Sciatic nerve (tissue), 2 donors: ENCODE measurements around the gene MANF. TPM values are rescaled to one million over a fixed set of nuclear protein-coding genes. Genes with fewer than 3 reads are reported as not detected.
"Not testable (repeated sequence)": the region's sequence is repeated elsewhere in the genome, so short reads cannot be mapped to it uniquely, and the experiment has no call there.

Experiments
- ATAC-seq: fragments of 200-7000 bp; cut with Tn5 transposase; one replicate; pipeline ENCODE4 v1.9.1; 2020; ENCODE audit warnings: mild to moderate bottlenecking, moderate library complexity
- DNase-seq: peaks from one replicate; pipeline ENCODE4 v3.0.0-alpha.2; 2020; ENCODE audit warnings: low spot score
- intact Hi-C: fragments of 100-400 bp; cut with DNase I; formaldehyde crosslinking; loops from one replicate; pipeline ENCODE4 v1.14.2; 2022
- total RNA-seq: library from RNA; stranded (reverse); fragmentation: NEBNext Ultra II Directional; extraction: Animal tissue kit (Norgen Biotek cat#: 25700); gene quantifications from one replicate; pipeline ENCODE4 v1.2.1, GENCODE V29; 2021
- donor health status: DM: no; HTN: no; CAD: no.
- donor health status: DM: no; HTN: no; CAD: no.

Gene MANF
- total RNA-seq, 1 donor from 2014 or later: 60.8 TPM

DNA sequence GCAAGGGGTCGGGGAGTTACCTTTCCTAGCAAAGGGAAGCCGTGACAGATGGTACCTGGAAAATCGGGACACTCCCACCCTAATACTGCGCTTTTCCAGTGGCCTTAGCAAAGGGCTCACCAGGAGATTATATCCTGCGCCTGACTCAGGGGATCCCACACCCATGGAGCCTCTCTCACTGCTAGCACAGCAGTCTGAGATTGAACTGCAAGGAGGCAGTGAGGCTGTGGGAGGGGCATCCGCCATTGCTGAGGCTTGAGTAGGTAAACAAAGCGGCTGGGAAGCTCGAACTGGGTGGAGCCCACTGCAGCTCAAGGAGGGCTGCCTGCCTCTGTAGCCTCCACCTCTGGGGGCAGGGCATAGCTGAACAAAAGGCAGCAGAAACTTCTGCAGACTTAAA, 16.8 kb upstream of the MANF start:
- intact Hi-C loops, ATAC-seq, DNase-seq: not testable (repeated sequence)

- DNase-seq (no peak), ATAC-seq (peak; percentile 45)
- intact Hi-C loops: no loop called here
Measured at GRCh38 chr3:51371943-51372557, 13.0 kb upstream of the MANF start.

- DNase-seq: peak; percentile 47
- ATAC-seq: no peak
- intact Hi-C loops: no loop called here
Measured at GRCh38 chr3:51373658-51374421, 11.3 kb upstream of the MANF start.

DNA sequence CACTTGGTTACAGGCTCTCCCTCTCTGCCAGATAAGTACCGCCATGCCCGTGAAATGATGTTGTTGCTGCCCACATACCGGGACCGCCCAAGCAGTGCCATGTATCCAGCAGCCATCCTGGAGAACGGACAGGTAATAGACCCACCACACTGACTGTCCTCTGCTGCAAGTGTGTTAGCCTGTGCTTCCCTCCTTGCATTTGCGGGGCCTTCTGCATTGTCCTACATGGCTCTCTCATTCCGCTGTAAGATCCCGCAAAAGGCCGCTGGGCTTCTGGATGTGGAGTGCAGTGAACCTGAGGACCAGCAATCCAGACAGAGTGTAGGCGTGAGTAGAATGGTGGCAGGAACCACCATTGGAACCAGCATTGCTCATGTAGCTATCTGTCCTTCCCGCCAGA, 10.6 kb upstream of the MANF start:
- intact Hi-C loops: no loop called here
- DNase-seq (no peak), ATAC-seq (no peak)

DNA sequence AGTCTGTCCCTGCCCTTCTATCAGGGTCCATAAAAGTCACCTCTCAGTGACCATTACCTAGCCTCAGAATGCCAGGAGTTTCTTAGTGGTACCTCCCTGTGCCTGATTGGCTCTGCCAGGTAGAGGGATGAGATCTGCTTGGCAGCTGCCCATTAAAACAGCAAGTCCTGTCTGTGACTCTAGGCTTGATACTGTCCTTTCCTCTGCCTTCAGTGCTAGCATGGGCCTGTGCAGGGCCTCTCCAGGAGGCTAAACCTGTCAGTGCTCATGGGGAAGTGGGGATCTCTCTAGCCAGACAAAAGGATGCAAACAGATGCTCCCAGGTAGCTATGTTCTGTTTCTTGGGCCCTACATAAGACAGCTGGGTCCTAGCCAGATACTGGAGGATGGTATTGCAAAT, 10.0 kb upstream of the MANF start:
- intact Hi-C loops: no loop called here
- ATAC-seq: no peak
- no peak for DNase-seq

GRCh38 chr3:51375571-51375970, 9.5 kb upstream of the MANF start:
- DNase-seq: no peak
- intact Hi-C loops: no loop called here

DNA sequence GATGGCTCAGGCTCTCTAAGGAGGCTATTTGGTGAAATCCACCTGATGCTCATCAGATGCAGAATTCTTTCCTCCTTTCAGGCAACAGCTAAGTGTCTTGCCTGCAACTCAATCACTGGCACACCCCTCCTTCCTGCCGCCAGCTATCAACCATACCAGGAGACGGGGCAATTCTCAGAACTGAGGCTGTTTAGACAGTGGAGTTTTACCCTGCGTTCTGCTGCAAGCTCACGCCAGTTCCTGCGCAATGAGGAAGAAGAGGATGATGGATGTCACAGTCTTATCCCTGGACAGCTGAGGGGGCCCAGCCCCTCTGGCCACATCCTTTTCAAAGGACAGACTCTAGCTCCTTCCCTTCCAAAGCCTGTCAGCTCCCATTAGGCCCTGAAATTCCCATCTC, 7.0 kb upstream of the MANF start:
- intact Hi-C loops: no loop called here
- no peak for ATAC-seq
- no peak for DNase-seq

More at GRCh38 chr3:51375571-51375970, 9.5 kb upstream of the MANF start:
- no peak for ATAC-seq

DNA sequence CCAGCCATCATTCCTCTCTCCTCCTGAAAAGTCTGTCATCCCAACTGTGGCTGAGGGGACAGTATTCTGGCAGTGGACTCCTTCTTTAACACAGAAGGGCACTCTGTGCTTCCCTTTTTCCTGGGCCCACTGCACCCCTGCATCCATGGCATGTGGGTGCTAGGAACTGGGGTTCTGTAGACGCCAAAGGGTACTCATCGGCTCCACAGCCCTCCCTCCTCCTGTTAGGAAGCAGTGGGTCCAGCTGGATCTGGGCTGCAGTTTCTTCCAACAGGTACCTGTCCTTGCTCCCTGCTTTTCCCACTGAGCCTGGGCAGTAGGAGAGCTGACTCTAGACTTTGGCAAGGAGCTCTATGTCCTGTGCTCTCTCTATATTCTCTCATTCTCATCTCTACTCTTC, 6.4 kb upstream of the MANF start:
- peak; percentile 23 for DNase-seq
- intact Hi-C loops: no loop called here
- ATAC-seq: no peak

DNA sequence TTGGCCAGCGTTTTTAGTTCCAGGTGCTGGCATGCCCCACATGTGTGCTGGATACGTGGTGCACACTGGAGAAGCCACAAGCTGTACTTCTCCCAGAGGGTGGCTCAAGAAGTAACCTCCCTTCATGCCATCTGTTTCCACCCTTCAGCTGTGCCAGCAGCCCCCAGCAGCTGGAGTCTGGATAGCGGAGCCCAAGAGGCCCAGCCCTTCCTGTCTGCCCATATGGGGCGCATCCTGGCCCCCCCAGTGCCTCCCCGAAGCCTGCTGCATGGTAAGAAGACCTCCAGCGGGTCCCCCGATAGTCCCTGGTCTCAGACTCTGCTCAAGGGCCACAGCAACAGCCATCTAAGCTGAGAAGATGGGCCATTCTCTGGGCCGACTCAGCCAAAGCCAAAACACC, 5.8 kb upstream of the MANF start:
- ATAC-seq: no peak
- intact Hi-C loops: no loop called here
- peak; percentile 26 for DNase-seq

- ATAC-seq: no peak
- no peak for DNase-seq
- intact Hi-C loops: loop anchor here (10.0 kb wide), 1 partner anchor 755 kb away; no protein-coding TSS in a partner anchor
Measured at GRCh38 chr3:51379746-51380455, 5.2 kb upstream of the MANF start.

DNA sequence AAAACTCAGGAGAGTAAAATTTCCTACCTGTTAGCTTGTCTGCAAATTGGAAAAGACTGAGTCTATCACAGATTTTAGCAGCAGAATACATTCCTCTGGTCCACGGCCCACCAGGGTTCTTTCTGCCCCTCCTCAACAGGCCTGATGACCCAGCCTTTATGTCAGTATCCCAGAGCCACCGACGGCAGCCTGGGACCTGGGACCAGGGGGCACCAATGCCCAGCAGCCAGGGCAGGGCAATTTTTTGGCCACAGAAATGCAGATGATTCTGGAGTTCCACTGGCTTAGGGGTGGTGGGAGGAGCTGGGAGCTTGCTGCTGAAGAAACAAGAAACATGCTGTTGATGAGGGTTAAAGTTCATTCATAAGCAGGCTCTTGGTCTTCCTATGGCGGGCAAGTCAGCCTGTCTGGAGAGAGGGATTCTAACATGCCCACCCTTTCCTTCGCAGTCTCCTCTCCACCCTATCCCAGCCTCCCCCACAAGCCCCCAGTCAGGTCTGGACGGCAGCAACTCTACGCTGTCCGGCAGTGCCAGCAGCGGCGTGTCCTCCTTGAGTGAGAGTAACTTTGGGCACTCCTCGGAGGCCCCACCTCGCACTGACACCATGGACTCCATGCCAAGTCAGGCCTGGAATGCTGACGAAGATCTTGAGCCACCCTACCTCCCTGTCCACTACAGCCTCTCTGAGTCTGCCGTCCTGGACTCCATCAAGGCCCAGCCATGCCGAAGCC, 4.3 kb upstream of the MANF start:
- no peak for DNase-seq

DNA sequence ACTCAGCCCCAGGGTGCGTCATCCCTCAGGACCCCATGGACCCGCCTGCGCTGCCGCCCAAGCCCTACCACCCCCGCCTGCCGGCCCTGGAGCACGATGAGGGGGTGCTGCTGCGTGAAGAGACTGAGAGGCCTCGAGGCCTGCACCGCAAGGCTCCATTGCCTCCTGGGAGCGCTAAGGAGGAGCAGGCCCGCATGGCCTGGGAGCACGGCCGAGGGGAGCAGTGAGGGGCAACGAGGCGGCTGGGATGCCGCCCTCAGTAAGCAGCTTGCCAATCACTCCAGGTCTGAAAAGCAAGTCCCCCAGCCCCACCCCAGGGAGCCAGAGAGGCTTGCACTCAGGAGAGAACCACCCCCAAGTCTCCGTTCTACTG, 3.8 kb upstream of the MANF start:
- intact Hi-C loops: loop anchor here (10.0 kb wide), 1 partner anchor 757 kb away; no protein-coding TSS in a partner anchor
- no peak for DNase-seq
- no peak for ATAC-seq

More for the DNA sequence above, 4.3 kb upstream of the MANF start:
- ATAC-seq: no peak
- intact Hi-C loops: loop anchor here (10.0 kb wide), 1 partner anchor 756 kb away; no protein-coding TSS in a partner anchor

DNA sequence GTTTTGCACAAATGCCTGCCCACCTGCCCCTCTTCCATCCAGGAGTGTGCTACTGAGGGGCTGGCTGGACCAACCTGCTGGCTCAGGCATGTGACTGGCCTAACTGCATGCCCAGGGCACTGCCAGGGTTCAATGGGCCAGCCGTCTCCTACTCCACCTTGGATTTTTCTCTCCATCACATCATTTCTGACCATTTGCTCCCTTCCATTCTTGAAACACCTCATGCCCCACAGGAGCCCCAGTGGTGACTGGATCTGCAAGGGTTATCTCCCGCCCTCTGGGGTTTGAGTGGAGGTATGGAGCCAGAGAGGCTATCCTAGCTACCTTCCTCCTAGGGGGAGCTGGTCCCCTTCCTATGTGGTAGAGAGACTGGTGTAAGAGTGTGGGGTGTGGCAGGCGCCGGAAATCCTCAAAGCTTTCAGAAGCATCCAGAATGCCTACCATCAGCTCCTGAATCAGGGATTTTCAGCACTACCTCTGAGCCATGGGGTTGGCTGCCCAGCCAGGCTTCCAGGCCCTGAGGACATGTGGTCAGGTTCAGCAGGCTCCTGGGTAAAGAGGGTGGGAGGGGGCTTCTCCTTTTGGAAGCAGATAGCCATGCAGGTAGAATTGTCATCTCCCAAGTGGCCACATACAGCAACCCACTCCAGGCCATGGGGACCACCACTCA, 2.9 kb upstream of the MANF start:
- no peak for DNase-seq
- intact Hi-C loops: loop anchor here (10.0 kb wide), 1 partner anchor 757 kb away; no protein-coding TSS in a partner anchor
- ATAC-seq: no peak

GRCh38 chr3:51382947-51383578, 2.0 kb upstream of the MANF start:
- intact Hi-C loops: loop anchor here (10.0 kb wide), 1 partner anchor 758 kb away; no protein-coding TSS in a partner anchor
- DNase-seq (no peak), ATAC-seq (no peak)

- DNase-seq: peak; percentile 71
- ATAC-seq: peak; percentile 52
- intact Hi-C loops: loop anchor here (10.0 kb wide), 1 partner anchor 759 kb away; no protein-coding TSS in a partner anchor
Measured at GRCh38 chr3:51384055-51384725, 901 bp upstream of the MANF start.

- no peak for DNase-seq
- intact Hi-C loops: loop anchor here (10.0 kb wide), 1 partner anchor 761 kb away; no protein-coding TSS in a partner anchor
- no peak for ATAC-seq
Measured at GRCh38 chr3:51385621-51386091, 565 bp downstream of the MANF start.

- ATAC-seq (no peak), DNase-seq (no peak)
- intact Hi-C loops: loop anchor here (10.0 kb wide), 1 partner anchor 762 kb away; no protein-coding TSS in a partner anchor
Measured at GRCh38 chr3:51386159-51386851, 1.2 kb downstream of the MANF start.
